HG03064 (cell line): ENCODE data around the gene ADGRV1.

ENCODE experiments used
- ATAC-seq: cut with Tn5 transposase; IDR thresholded peaks from one replicate; pipeline ENCODE4 v1.9.1; 2021; ENCODE audit warnings: low read depth; ENCODE audit not compliant: unreplicated experiment

The ADGRV1 gene

GRCh38 chr5:90855296-90856010 is 296.9 kb downstream of the ADGRV1 start:
- no peak for ATAC-seq

- ATAC-seq, result no peak
Observed at GRCh38 chr5:90861843-90862586, 303.4 kb downstream of the ADGRV1 start.

GRCh38 chr5:90865180-90865579 is 306.6 kb downstream of the ADGRV1 start:
- ATAC-seq, result no peak

- no peak for ATAC-seq
Observed at GRCh38 chr5:90866333-90866732, 307.7 kb downstream of the ADGRV1 start.

DNA sequence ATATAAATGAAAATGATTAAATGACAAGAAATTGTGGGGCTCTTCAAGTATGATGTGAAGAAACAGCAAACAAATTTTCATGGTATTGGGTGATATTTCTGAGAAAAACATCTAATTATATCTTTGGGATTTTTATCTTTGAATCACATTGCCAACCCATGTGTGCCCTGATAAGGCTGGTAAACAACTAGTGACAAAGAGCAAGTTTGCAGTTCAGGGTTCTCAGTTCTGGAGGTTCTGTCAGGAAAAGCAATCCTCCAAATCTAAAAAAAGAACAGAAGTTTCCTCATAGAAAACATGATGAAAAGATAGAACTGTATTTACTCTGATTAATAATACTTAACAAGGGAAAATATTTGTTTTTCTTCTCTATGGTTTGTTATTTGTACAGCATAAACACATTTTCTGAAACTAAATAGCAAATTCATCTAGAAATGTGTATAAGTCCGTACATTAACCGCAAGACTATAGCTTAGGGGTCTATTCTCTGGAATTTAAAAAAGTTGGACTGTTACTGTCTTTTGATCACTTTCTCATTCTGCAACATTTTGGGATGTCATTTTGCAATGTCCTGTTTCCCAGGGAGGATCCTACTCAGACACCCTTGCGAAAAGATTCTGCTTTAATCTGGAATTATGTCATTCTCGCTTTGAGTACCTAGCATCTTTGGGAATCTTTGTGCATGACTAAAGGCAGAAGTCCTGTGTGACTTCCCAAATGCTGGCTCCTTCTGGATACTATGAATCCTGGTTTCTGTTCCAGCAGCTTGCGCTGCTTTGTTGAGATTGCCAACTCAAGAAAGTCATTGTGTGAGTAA is 308.5 kb downstream of the ADGRV1 start:
- ATAC-seq, result no peak

- no peak for ATAC-seq
Observed at GRCh38 chr5:90868799-90869198, 310.2 kb downstream of the ADGRV1 start.

GRCh38 chr5:90871391-90871991 is 312.9 kb downstream of the ADGRV1 start:
- ATAC-seq, result no peak

GRCh38 chr5:90873033-90873517 is 314.5 kb downstream of the ADGRV1 start:
- ATAC-seq, result no peak

GRCh38 chr5:90874066-90874465 is 315.5 kb downstream of the ADGRV1 start:
- no peak for ATAC-seq

GRCh38 chr5:90875456-90875855 is 316.9 kb downstream of the ADGRV1 start:
- ATAC-seq, result no peak

- no peak for ATAC-seq
Observed at GRCh38 chr5:90876366-90876765, 317.8 kb downstream of the ADGRV1 start.

DNA sequence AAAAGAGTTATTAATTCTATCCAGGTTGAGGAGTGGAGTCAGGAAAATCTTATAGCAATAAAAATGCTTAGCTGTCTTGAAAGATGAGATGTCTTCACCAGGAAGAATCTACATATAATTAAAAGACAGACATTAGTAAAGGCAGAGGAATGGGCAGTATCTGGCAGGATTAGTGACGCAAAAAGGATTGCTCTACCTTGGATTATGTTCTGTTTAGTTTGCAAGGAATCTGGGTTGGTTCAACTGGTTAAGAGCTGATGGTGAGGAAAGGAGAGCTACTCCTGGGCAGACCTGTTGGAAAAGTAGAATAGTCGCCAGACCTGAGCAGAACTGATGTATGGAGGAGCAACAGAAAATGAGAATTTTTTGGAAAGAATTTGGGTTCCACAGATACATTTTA is 318.5 kb downstream of the ADGRV1 start:
- ATAC-seq, result no peak

DNA sequence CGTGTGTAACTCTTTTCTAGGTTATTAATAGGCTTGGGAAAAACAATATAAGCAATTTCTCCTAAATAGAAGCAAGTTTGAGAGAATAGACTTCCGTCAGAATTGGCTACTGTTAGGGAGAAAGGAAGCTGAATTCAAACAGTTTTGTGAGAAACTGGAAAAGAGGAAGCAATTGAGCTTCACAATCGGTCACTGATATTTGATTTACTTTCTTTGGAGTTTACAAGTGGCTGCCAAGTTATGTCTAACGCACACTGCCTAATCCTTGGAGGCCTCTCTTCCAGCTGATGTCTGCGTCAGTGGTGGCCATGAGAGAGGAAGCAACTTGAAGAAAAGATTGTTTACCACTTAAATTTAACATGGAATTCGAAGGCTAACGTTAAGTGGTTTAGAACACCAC is 319.5 kb downstream of the ADGRV1 start:
- no peak for ATAC-seq

GRCh38 chr5:90878549-90879196 is 320.1 kb downstream of the ADGRV1 start:
- ATAC-seq, result no peak

GRCh38 chr5:90881626-90882150 is 323.1 kb downstream of the ADGRV1 start:
- no peak for ATAC-seq

- ATAC-seq, result no peak
Observed at GRCh38 chr5:90882448-90882847, 323.9 kb downstream of the ADGRV1 start.

GRCh38 chr5:90885180-90885868 is 326.7 kb downstream of the ADGRV1 start:
- no peak for ATAC-seq

- no peak for ATAC-seq
Observed at GRCh38 chr5:90886381-90886780, 327.8 kb downstream of the ADGRV1 start.

GRCh38 chr5:90888511-90889324 is 330.1 kb downstream of the ADGRV1 start:
- ATAC-seq, result no peak
